Natural killer cell (primary cell): ENCODE data around the gene PTCD2. TPM values are rescaled to one million over a fixed set of nuclear protein-coding genes. Genes with fewer than 3 reads are reported as not detected.

Experiments
- ATAC-seq, 3 donors: fragments of 150-1000 bp in 2 of 3; fragments of 200-7000 bp in 1 of 3; cut with Tn5 transposase; 1 replicate in 1 of 3; 2 replicates in 2 of 3; pipeline ENCODE4 v1.10.0; 2021; ENCODE audit warnings: mild to moderate bottlenecking in 2 of 3, moderate library complexity in 2 of 3
- DNase-seq, 2 donors: peaks; one replicate each; pipeline versions ENCODE4 v3.0.0 to v3.0.0-alpha.2; 2013 to 2021; ENCODE audit warnings: mixed read lengths in 1 of 2
- H3K27ac ChIP-seq: one replicate; pipeline ENCODE4 v1.5.1; 2013; ENCODE audit warnings: mild to moderate bottlenecking, low read length
- H3K27me3 ChIP-seq: one replicate; pipeline ENCODE4 v1.6.1; 2013; ENCODE audit warnings: low read length; ENCODE audit not compliant: control insufficient read depth, insufficient read depth
- H3K36me3 ChIP-seq: one replicate; pipeline ENCODE4 v1.6.1; 2013; ENCODE audit warnings: low read length; ENCODE audit not compliant: control insufficient read depth, insufficient read depth
- H3K4me1 ChIP-seq: one replicate; pipeline ENCODE4 v1.6.1; 2013; ENCODE audit warnings: low read length; ENCODE audit not compliant: control insufficient read depth, insufficient read depth
- H3K4me3 ChIP-seq: one replicate; pipeline ENCODE4 v1.5.1; 2013; ENCODE audit warnings: low read length
- H3K9me3 ChIP-seq: one replicate; pipeline ENCODE4 v1.6.1; 2013; ENCODE audit warnings: low read length; ENCODE audit not compliant: control insufficient read depth, insufficient read depth
- H3K27ac Mint-ChIP-seq, 2 donors: one replicate each; pipeline ENCODE4 v1.8.0; 2022; ENCODE audit warnings: mild to moderate bottlenecking in 2 of 2, mixed read lengths in 2 of 2, moderate library complexity in 1 of 2
- H3K27me3 Mint-ChIP-seq, 2 donors: one replicate each; pipeline ENCODE4 v1.8.0; 2022; ENCODE audit warnings: low read depth in 2 of 2, mixed read lengths in 2 of 2
- H3K36me3 Mint-ChIP-seq: one replicate; pipeline ENCODE4 v1.8.0; 2022; ENCODE audit warnings: mixed read lengths
- H3K4me1 Mint-ChIP-seq, 2 donors: one replicate each; pipeline ENCODE4 v1.8.0; 2022; ENCODE audit warnings: mixed read lengths in 2 of 2
- H3K4me3 Mint-ChIP-seq: one replicate; pipeline ENCODE4 v1.8.0; 2022; ENCODE audit warnings: mild to moderate bottlenecking, moderate library complexity, mixed read lengths
- H3K9me3 Mint-ChIP-seq, 2 donors: one replicate each; pipeline ENCODE4 v1.8.0; 2022; ENCODE audit warnings: mixed read lengths in 2 of 2
- CTCF ChIP-seq: fragments of 200-600 bp; IDR thresholded peaks from one replicate; pipeline ENCODE4 v1.8.0; 2022; ENCODE audit warnings: antibody characterized with exemption
- WGBS: methylation state at CpG from one replicate; pipeline ENCODE4 v1.1.7; 2013; ENCODE audit warnings: missing lambda C conversion rate; ENCODE audit not compliant: insufficient coverage; 5-methylcytosine and 5-hydroxymethylcytosine counted together
- intact Hi-C: fragments of 100-400 bp; cut with micrococcal nuclease; formaldehyde crosslinking; loops from one replicate; pipeline ENCODE4 v1.14.2; 2022
- total RNA-seq, 4 donors: library from RNA; stranded (reverse); fragments of 120-200 nt in 1 of 4; gene quantifications; one replicate each; pipeline versions ENCODE4 v1.2.3 to v1.2.4, GENCODE V29; 2013 to 2022

Gene PTCD2
- total RNA-seq, 3 donors from 2014 or later (not counting 1 experiment from before 2014, with no cell fraction given), result 4.9 to 5.9 (median 5.0) TPM

DNA sequence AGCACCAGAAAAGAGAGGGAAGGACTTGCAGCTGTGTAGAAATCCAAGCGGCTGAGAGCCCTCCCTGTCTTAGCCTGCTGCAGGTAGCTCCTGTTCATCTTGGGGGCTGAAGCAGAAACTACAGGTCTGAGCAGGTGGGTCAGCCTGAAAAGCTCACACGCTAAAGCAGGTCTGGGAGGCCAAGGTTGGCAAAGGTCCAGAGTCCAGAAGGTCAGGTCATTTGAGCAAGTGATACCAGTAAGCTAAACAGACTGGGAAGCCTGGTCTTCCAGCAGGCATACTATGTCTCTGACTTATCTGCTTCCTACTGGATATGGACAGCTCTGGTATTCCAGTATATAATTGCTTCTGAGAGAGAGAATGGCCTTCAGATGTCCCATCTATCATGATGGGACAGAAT lies 26.2 kb downstream of the PTCD2 start:
- ATAC-seq (no peak), DNase-seq (no peak)
- no peaks in the 10 kb centered on the region for H3K9me3 Mint-ChIP-seq
- no peak overlapping the region for H3K27ac Mint-ChIP-seq
- intact Hi-C loops, result no loop called here
- H3K27me3 ChIP-seq, result no peaks in the 10 kb centered on the region
- no peaks in the 10 kb centered on the region for H3K4me1 ChIP-seq
- no peak for TF ChIP-seq CTCF
- no peaks in the 10 kb centered on the region for H3K9me3 ChIP-seq
- no peaks in the 10 kb centered on the region for H3K4me1 Mint-ChIP-seq
- H3K4me3 ChIP-seq, result no peak overlapping the region
- WGBS, result 98% methylated on average over 2 of the region's 2 CpGs
- H3K27ac ChIP-seq, result no peak overlapping the region
- peaks cover 12% of the 10 kb centered on the region for H3K36me3 Mint-ChIP-seq
- H3K27me3 Mint-ChIP-seq, result no peaks in the 10 kb centered on the region
- H3K36me3 ChIP-seq, result peaks cover 20% of the 10 kb centered on the region
- no peak overlapping the region for H3K4me3 Mint-ChIP-seq

DNA sequence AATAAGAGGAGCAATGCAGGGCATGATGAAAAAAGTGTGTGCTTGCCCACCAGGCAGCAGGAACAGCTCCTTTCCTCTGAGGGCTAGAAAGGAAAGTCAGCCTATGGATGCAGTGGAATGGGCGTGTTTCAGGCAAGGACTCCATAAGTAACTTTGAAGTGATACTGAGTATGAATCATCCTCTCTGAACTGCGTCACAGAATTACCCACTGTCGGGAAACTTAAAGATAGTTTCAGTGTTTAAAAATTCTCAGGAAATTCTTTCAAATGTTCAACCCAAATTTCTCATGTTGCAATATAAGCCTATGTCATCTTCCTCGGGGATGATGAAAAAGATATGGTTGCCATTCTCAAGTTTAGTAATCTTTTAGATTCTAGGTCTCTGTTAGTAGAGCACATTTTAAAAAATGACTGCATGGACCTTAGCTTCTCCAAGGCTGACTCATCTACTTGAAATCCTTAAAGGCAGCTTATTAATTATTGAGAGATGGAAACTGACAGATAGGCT lies 27.7 kb downstream of the PTCD2 start:
- no peaks in the 10 kb centered on the region for H3K4me1 Mint-ChIP-seq
- peaks cover 12% of the 10 kb centered on the region for H3K36me3 Mint-ChIP-seq
- H3K27ac ChIP-seq, result no peak overlapping the region
- DNase-seq, result no peak
- H3K9me3 Mint-ChIP-seq, result no peaks in the 10 kb centered on the region
- H3K4me1 ChIP-seq, result no peaks in the 10 kb centered on the region
- no peaks in the 10 kb centered on the region for H3K27me3 Mint-ChIP-seq
- WGBS, result 70% methylated on average over 3 of the region's 4 CpGs
- no peak overlapping the region for H3K4me3 ChIP-seq
- H3K27me3 ChIP-seq, result no peaks in the 10 kb centered on the region
- no peak overlapping the region for H3K4me3 Mint-ChIP-seq
- TF ChIP-seq CTCF, result no peak
- peaks cover 12% of the 10 kb centered on the region for H3K36me3 ChIP-seq
- H3K9me3 ChIP-seq, result no peaks in the 10 kb centered on the region
- intact Hi-C loops, result no loop called here
- H3K27ac Mint-ChIP-seq, result no peak overlapping the region
- no peak for ATAC-seq

GRCh38 chr5:72351376-72351775 lies 31.2 kb downstream of the PTCD2 start:
- Histone ChIP-seq H3K9me3 (no peaks in the 10 kb centered on the region), H3K36me3 (peaks cover 2% of the 10 kb centered on the region), H3K27me3 (no peaks in the 10 kb centered on the region), H3K4me1 (no peaks in the 10 kb centered on the region), H3K4me3 (no peak overlapping the region), H3K27ac (no peak overlapping the region)
- intact Hi-C loops, result no loop called here
- H3K4me3 Mint-ChIP-seq, result no peak overlapping the region
- TF ChIP-seq CTCF, result no peak
- no peak overlapping the region for H3K27ac Mint-ChIP-seq
- 100% methylated on average over 2 of the region's 2 CpGs for WGBS
- no peaks in the 10 kb centered on the region for H3K27me3 Mint-ChIP-seq
- H3K4me1 Mint-ChIP-seq, result no peaks in the 10 kb centered on the region
- H3K36me3 Mint-ChIP-seq, result no peaks in the 10 kb centered on the region
- no peak for ATAC-seq
- DNase-seq, result no peak
- no peaks in the 10 kb centered on the region for H3K9me3 Mint-ChIP-seq

GRCh38 chr5:72352616-72353015 lies 32.4 kb downstream of the PTCD2 start:
- Mint-ChIP-seq H3K27ac (no peak overlapping the region), H3K4me3 (no peak overlapping the region), H3K9me3 (no peaks in the 10 kb centered on the region), H3K36me3 (no peaks in the 10 kb centered on the region), H3K27me3 (no peaks in the 10 kb centered on the region), H3K4me1 (no peaks in the 10 kb centered on the region)
- H3K4me3 ChIP-seq, result no peak overlapping the region
- no peaks in the 10 kb centered on the region for H3K9me3 ChIP-seq
- DNase-seq (no peak), ATAC-seq (no peak)
- intact Hi-C loops, result no loop called here
- TF ChIP-seq CTCF, result no peak
- 86% methylated on average over 1 of the region's 1 CpG for WGBS
- H3K27me3 ChIP-seq, result no peaks in the 10 kb centered on the region
- no peaks in the 10 kb centered on the region for H3K36me3 ChIP-seq
- no peaks in the 10 kb centered on the region for H3K4me1 ChIP-seq
- no peak overlapping the region for H3K27ac ChIP-seq
